K562 (cell line): Measurements from ENCODE around the gene KRTAP5-11. TPM values are rescaled to one million over a fixed set of nuclear protein-coding genes. Genes with fewer than 3 reads are reported as not detected.

ENCODE experiments used
- ATAC-seq: fragments of 200-7000 bp; cut with Tn5 transposase; 3 replicates; pipeline ENCODE4 v1.9.1; 2020; ENCODE audit warnings: moderate library complexity
- BruUV-seq: library from RNA; stranded (reverse); fragments of 400-500 nt; replicated peaks from 2 replicates; lab custom pipeline; 2021; lab: Mats Ljungman, UMichigan
- CTCF ChIA-PET: fragments of 300-600 bp; formaldehyde crosslinking; extraction: SDS; loops from one replicate; lab custom pipeline; 2021; ENCODE audit warnings: low intra/inter-chr PET ratio; lab: Yijun Ruan, JAX
- POLR2A ChIA-PET: fragments of 300-600, 350-650 bp; sonication (Branson Sonifier 250); formaldehyde crosslinking; extraction: SDS; loops from one replicate; lab custom pipeline; 2021; ENCODE audit warnings: antibody characterized with exemption, inconsistent platforms; lab: Yijun Ruan, JAX
- DNase-seq, 4 experiments: peaks; one replicate each; pipeline versions ENCODE4 v3.0.0 to v3.0.0-alpha.2; 2011 to 2018; ENCODE audit warnings: low spot score in 3 of 4, mixed read lengths in 3 of 4; ENCODE audit errors: extremely low read depth in 1 of 4
- FAIRE-seq: peaks from 2 replicates; lab custom pipeline; 2011; peaks lifted over from hg19 to GRCh38; lab: Jason Lieb, UNC
- H2AFZ ChIP-seq: 2 replicates; pipeline ENCODE4 v1.6.0; 2011; ENCODE audit warnings: low read depth, low read length, control low read depth, inconsistent platforms
- H3K27ac ChIP-seq: fragments of 200-600 bp; 3 replicates; pipeline ENCODE4 v1.8.0; 2011; ENCODE audit warnings: low read depth, mild to moderate bottlenecking, control low read depth, inconsistent platforms, low read length, moderate library complexity, mixed read lengths; ENCODE audit errors: extremely low read depth
- H3K27me3 ChIP-seq, 2 experiments: fragments of 300-600 bp in 1 of 2; 2 replicates in 1 of 2; 3 replicates in 1 of 2; pipeline versions ENCODE4 v1.6.0 to v1.8.0; 2011; ENCODE audit warnings: inconsistent platforms in 2 of 2, low read length in 2 of 2, mild to moderate bottlenecking in 1 of 2, mixed read lengths in 1 of 2, moderate library complexity in 1 of 2; ENCODE audit not compliant: control insufficient read depth in 2 of 2, insufficient read depth in 2 of 2
- H3K36me3 ChIP-seq: fragments of 300-600 bp; 3 replicates; pipeline ENCODE4 v1.8.0; 2011; ENCODE audit warnings: mild to moderate bottlenecking, low read length, inconsistent platforms; ENCODE audit not compliant: control insufficient read depth, insufficient read depth
- H3K4me1 ChIP-seq, 2 experiments: fragments of 200-600 bp in 1 of 2; replicated peaks in 1 of 2; 2 replicates in 1 of 2; 3 replicates in 1 of 2; pipeline versions ENCODE4 v1.5.1 to v1.8.0; 2011; ENCODE audit warnings: inconsistent platforms in 2 of 2, low read length in 2 of 2, mild to moderate bottlenecking in 1 of 2, mixed read lengths in 1 of 2, moderate library complexity in 1 of 2; ENCODE audit not compliant: control insufficient read depth in 2 of 2, insufficient read depth in 2 of 2
- H3K4me2 ChIP-seq: 2 replicates; pipeline ENCODE4 v1.6.1; 2011; ENCODE audit warnings: low read length, control low read depth, inconsistent platforms, mixed read lengths; ENCODE audit not compliant: insufficient read depth
- H3K4me3 ChIP-seq: fragments of 200-600 bp; sonication (generic), shearing (Covaris generic); 2 replicates; pipeline ENCODE4 v1.5.1; 2016; ENCODE audit warnings: control low read depth, inconsistent platforms
- H3K79me2 ChIP-seq: fragments of 200-600 bp; 3 replicates; pipeline ENCODE4 v1.8.0; 2011; ENCODE audit warnings: low read length, inconsistent platforms; ENCODE audit not compliant: control insufficient read depth, insufficient read depth
- H3K9ac ChIP-seq, 2 experiments: 2 replicates each; pipeline versions ENCODE4 v1.6.0 to v1.6.1; 2011; ENCODE audit warnings: low read depth in 2 of 2, low read length in 2 of 2, control low read depth in 1 of 2, inconsistent platforms in 1 of 2, mild to moderate bottlenecking in 1 of 2, mixed read lengths in 1 of 2; ENCODE audit not compliant: insufficient read depth in 1 of 2
- H3K9me1 ChIP-seq: one replicate; pipeline ENCODE4 v1.6.0; 2011; ENCODE audit warnings: inconsistent platforms, mild to moderate bottlenecking, low read length, moderate library complexity; ENCODE audit not compliant: control insufficient read depth, insufficient read depth
- H3K9me3 ChIP-seq: replicated peaks from 2 replicates; pipeline ENCODE4 v1.5.1; 2011; ENCODE audit warnings: low read depth, low read length, inconsistent platforms; ENCODE audit not compliant: control insufficient read depth, insufficient read depth
- H4K20me1 ChIP-seq: replicated peaks from 2 replicates; pipeline ENCODE4 v1.6.1; 2011; ENCODE audit warnings: low read length, inconsistent platforms, mixed read lengths; ENCODE audit not compliant: control insufficient read depth, insufficient read depth
- ATF1 ChIP-seq, 2 experiments: fragments of 450-650 bp in 1 of 2; IDR thresholded peaks; 2 replicates each; pipeline ENCODE4 v1.6.1; 2016; ENCODE audit warnings: missing compliant biosample characterization in 1 of 2, missing genetic modification characterization in 1 of 2
- EHMT2 ChIP-seq: fragments of 450-650 bp; IDR thresholded peaks from 2 replicates; pipeline ENCODE4 v1.6.1; 2018; ENCODE audit warnings: antibody characterized with exemption
- ELK1 ChIP-seq: sonication (generic); formaldehyde crosslinking; IDR thresholded peaks from 2 replicates; pipeline ENCODE4 v1.8.1; 2022; ENCODE audit warnings: missing genetic modification reagents
- FOXM1 ChIP-seq, 2 experiments: fragments of 450-650 bp in 1 of 2; sonication (generic) in 1 of 2; formaldehyde crosslinking in 1 of 2; IDR thresholded peaks; 2 replicates each; pipeline versions ENCODE4 v1.6.1 to v1.9.0; 2017 to 2022; ENCODE audit warnings: low read depth in 2 of 2, mild to moderate bottlenecking in 2 of 2, missing genetic modification reagents in 1 of 2, moderate library complexity in 1 of 2
- HINFP ChIP-seq: fragments of 450-650 bp; conservative IDR thresholded peaks from 2 replicates; pipeline ENCODE4 v1.6.1; 2016; ENCODE audit warnings: missing genetic modification characterization, low read depth, mild to moderate bottlenecking, control low read depth, missing compliant biosample characterization
- KDM1A ChIP-seq, 2 experiments: fragments of 450-650 bp; IDR thresholded peaks; 2 replicates each; pipeline ENCODE4 v1.6.1; 2016; ENCODE audit warnings: mild to moderate bottlenecking in 2 of 2
- NBN ChIP-seq: fragments of 450-650 bp; IDR thresholded peaks from 2 replicates; pipeline ENCODE4 v1.6.1; 2016; ENCODE audit warnings: low read depth, mild to moderate bottlenecking
- POU5F1 ChIP-seq: fragments of 150-350 bp; IDR thresholded peaks from 2 replicates; pipeline ENCODE4 v1.6.1; 2014; ENCODE audit warnings: borderline replicate concordance, low read length, low read depth, mild to moderate bottlenecking; ENCODE audit not compliant: partially characterized antibody
- PTBP1 ChIP-seq: fragments of 200-400 bp; formaldehyde crosslinking; IDR thresholded peaks from 2 replicates; pipeline ENCODE4 v1.6.1; 2017; ENCODE audit warnings: low read depth, low read length
- TEAD2 ChIP-seq: fragments of 450-650 bp; IDR thresholded peaks from 2 replicates; pipeline ENCODE4 v1.6.1; 2016; ENCODE audit warnings: missing genetic modification characterization, control low read depth, missing compliant biosample characterization
- ZNF445 ChIP-seq: fragments of 250-450 bp; sonication (Bioruptor Pico); IDR thresholded peaks from 2 replicates; pipeline ENCODE4 v1.4.0; 2020; ENCODE audit warnings: low read depth, mild to moderate bottlenecking, moderate library complexity
- ZNF551 ChIP-seq: fragments of 250-450 bp; sonication (Bioruptor Pico); IDR thresholded peaks from 2 replicates; pipeline ENCODE4 v1.5.0; 2021; ENCODE audit warnings: mild to moderate bottlenecking, moderate library complexity
- ZNF75A ChIP-seq: fragments of 450-650 bp; formaldehyde crosslinking; IDR thresholded peaks from 2 replicates; pipeline ENCODE4 v1.4.0; 2020; ENCODE audit warnings: mild to moderate bottlenecking
- WGBS: fragments of 100-300 bp; shearing (Covaris generic); methylation state at CpG from one replicate; pipeline ENCODE4 v1.1.6; 2016; ENCODE audit warnings: low coverage, mixed read lengths; ENCODE audit not compliant: insufficient coverage; ENCODE audit errors: missing lambda C conversion rate; 5-methylcytosine and 5-hydroxymethylcytosine counted together
- in situ Hi-C: fragments of 300-500 bp; cut with MboI; formaldehyde crosslinking; loops from 4 replicates; pipeline ENCODE4 v1.15.0; 2018; ENCODE audit warnings: inconsistent platforms, mixed read lengths
- intact Hi-C: fragments of 100-400 bp; cut with micrococcal nuclease; formaldehyde crosslinking; loops from 2 replicates; pipeline ENCODE4 v1.14.2; 2022
- polyA plus RNA-seq, 8 experiments: library from polyadenylated mRNA; depleted of rRNA in 4 of 8; stranded (reverse) in 5 of 8; unstranded in 3 of 8; fragments of >200 nt; fragmentation: Nextera tagmentation in 2 of 8; fragmentation: Illumina TruSeq in 1 of 8; extraction: Ambion mirVana in 2 of 8; extraction: Trizol in 1 of 8; gene quantifications; 2 replicates each; pipeline versions ENCODE4 v1.2.1 to v1.2.3, GENCODE V29; 2011 to 2014; ENCODE audit warnings: inconsistent platforms in 1 of 8, missing spikeins in 1 of 8
- total RNA-seq, 7 experiments: library from RNA; depleted of rRNA in 6 of 7; stranded (reverse); fragments of >200 nt in 6 of 7; fragmentation: Illumina TruSeq in 2 of 7; extraction: Trizol in 2 of 7; gene quantifications; 2 replicates each; pipeline versions ENCODE4 v1.2.1 to v1.2.3, GENCODE V29; 2011 to 2021; ENCODE audit warnings: low replicate concordance in 1 of 7

Gene KRTAP5-11
- total and polyA plus RNA-seq, 9 of the 15 experiments (the other 6 are each of a cell fraction or from before 2014, with no cell fraction given): not detected

- TF ChIP-seq HINFP (tag) (no peak), PTBP1 (no peak), ZNF445 (CRISPR knock-in tag) (no peak), FOXM1 (IDR thresholded peaks at IDR 0.05; ENCODE audit: low read depth) (no peak), FOXM1 (CRISPR knock-in tag; IDR thresholded peaks at IDR 0.05; ENCODE audit: low read depth) (no peak), NBN (no peak), EHMT2 (no peak), TEAD2 (tag) (no peak), POU5F1 (no peak), KDM1A (IDR thresholded peaks at IDR 0.05) (no peak), ZNF551 (CRISPR knock-in tag) (no peak), ZNF75A (CRISPR knock-in tag) (no peak)
Measured at GRCh38 chr11:71548716-71549151, 33.9 kb downstream of the KRTAP5-11 start (continued).

GRCh38 chr11:71548120-71548519 lies 34.6 kb downstream of the KRTAP5-11 start, which contains the start of gene KRTAP5-9:
TSS of gene KRTAP5-9 (plus strand) at chr11:71548420. CDS start at chr11:71548658, 238 bp downstream.
- H2AFZ ChIP-seq: no peak within 1 kb of the TSS
- BruUV-seq: no TSS peak
- ATAC-seq: no peak
- in situ Hi-C loops: no loop called here
- CTCF ChIA-PET: no interaction called here
- POLR2A ChIA-PET: no interaction called here
- FAIRE-seq: no peak
- H3K9me3 ChIP-seq: no peaks in the 10 kb centered on the region
- no peak for TF ChIP-seq ELK1 (CRISPR knock-in tag)
- no peak for TF ChIP-seq ATF1 (CRISPR knock-in tag; IDR thresholded peaks at IDR 0.05)
- no peak for TF ChIP-seq ATF1 (tag; IDR thresholded peaks at IDR 0.05)
- TF ChIP-seq, all 486 proteins: peak for 0
- peaks cover 0 to 4% of the 10 kb centered on the region in 2 experiments; a peak in 1 of 5 replicates for H3K4me1 ChIP-seq
- H3K27ac ChIP-seq: no peak within 1 kb of the TSS
- no peak within 1 kb of the TSS for H3K9ac ChIP-seq
- WGBS: 0% methylated on average over 5 of the region's 5 CpGs
- H3K4me3 ChIP-seq: no peak within 1 kb of the TSS
- H3K36me3 ChIP-seq: no peaks in the 10 kb centered on the region
- no peak within 1 kb of the TSS for H3K4me2 ChIP-seq
- intact Hi-C loops: no loop called here
- DNase-seq: no peak
- H3K27me3 ChIP-seq: peaks cover 27 to 60% of the 10 kb centered on the region in 2 experiments
- H3K79me2 ChIP-seq: no peaks in the 10 kb centered on the region
- H4K20me1 ChIP-seq: no peaks in the 10 kb centered on the region
- no peaks in the 10 kb centered on the region for H3K9me1 ChIP-seq
